ENCODE results near the gene EXOC6. TPM values are rescaled to one million over a fixed set of nuclear protein-coding genes. Genes with fewer than 3 reads are reported as not detected.
A peak's percentile ranks its signal among the peaks of the same experiment; 100 is the strongest.

EXOC6 gene
- total and polyA plus RNA-seq, 10 of the 15 experiments (the other 5 are each of a cell fraction or from before 2014, with no cell fraction given): 7.6 to 53.8 (median 13.3) TPM

DNA sequence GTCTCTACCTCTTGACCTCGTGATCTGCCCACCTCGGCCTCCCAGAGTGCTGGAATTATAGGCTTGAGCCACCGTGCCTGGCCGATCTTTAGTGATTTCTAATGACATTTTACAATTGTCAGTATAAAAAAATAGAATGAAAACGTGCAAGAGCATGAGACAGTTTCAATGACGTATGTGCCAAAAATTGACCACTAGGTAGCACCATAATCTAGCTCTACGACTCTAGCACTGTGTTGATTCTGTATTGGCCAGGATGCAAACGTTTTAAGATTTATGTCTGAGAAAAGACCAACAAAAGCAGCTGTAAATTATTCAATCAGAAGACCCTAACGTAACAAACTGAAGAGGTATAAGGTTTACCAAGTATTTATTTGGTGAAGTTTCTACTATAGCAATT lies 25.4 kb upstream of the EXOC6 start:
- WGBS (ENCODE audit: insufficient coverage, insufficient replicate concordance, low lambda C conversion rate, missing lambda C conversion rate): 41% methylated on average over 9 of the region's 9 CpGs
- ChIA-PET CTCF (interaction anchor here (0.5 to 1.8 kb wide), 2 partner anchors 61 to 140 kb away, joined by 3 to 6 read pairs; no protein-coding TSS in a partner anchor), POLR2A (interaction anchor here (1.8 kb wide), 1 partner anchor 13 kb away, joined by 5 read pairs; no protein-coding TSS in a partner anchor), SMC1A (ENCODE audit: uncharacterized antibody, unreplicated experiment) (interaction anchor here (1.3 kb wide), 1 partner anchor 13 kb away, joined by 3 read pairs; no protein-coding TSS in a partner anchor), RAD21 (ENCODE audit: unreplicated experiment) (interaction anchor here (0.5 kb wide), 1 partner anchor 21 kb away, joined by 3 read pairs; no protein-coding TSS in a partner anchor)
- TF ChIP-seq MTA3 (IDR thresholded peaks at IDR 0.05; ENCODE audit: borderline replicate concordance, low read length) (no peak), TARDBP (IDR thresholded peaks at IDR 0.05; ENCODE audit: borderline replicate concordance) (no peak), TAF1 (IDR thresholded peaks at IDR 0.05; ENCODE audit: borderline replicate concordance, low read depth, low read length) (no peak), CTCF (IDR thresholded peaks at IDR 0.05 in 2 of 3, conservative IDR thresholded peaks at IDR 0.05 in 1 of 3; ENCODE audit: control insufficient read depth in 2 of 3, extremely low read depth in 1 of 3, insufficient read depth in 1 of 3, low read depth in 3 of 3, low read length in 3 of 3) (0 out of 6 replicates have a peak, but pooled peaks of 1 of the 3 experiments have one; percentile 9), SP1 (IDR thresholded peaks at IDR 0.05; ENCODE audit: low read depth, low read length) (no peak), MYB (IDR thresholded peaks at IDR 0.05; ENCODE audit: borderline replicate concordance, low read depth, low read length) (no peak), RAD21 (IDR thresholded peaks at IDR 0.05; ENCODE audit: insufficient read depth, low read depth, low read length) (peak; percentile 33; the same call in 1 of the 2 replicates), ETV6 (conservative IDR thresholded peaks at IDR 0.05 in 1 of 2, IDR thresholded peaks at IDR 0.05 in 1 of 2; ENCODE audit: borderline replicate concordance in 1 of 2, low read depth in 1 of 2) (no peak), CREM (IDR thresholded peaks at IDR 0.05; ENCODE audit: low read depth) (0 out of 2 replicates have a peak, but pooled peaks have one; percentile 30), CREB1 (IDR thresholded peaks at IDR 0.05; ENCODE audit: low read depth) (no peak), STAT1 (conservative IDR thresholded peaks at IDR 0.05) (no peak), STAT3 (IDR thresholded peaks at IDR 0.05; ENCODE audit: low read depth, low read length) (no peak), BMI1 (IDR thresholded peaks at IDR 0.05; ENCODE audit: borderline replicate concordance) (no peak)
- TF ChIP-seq, protein P1, sequence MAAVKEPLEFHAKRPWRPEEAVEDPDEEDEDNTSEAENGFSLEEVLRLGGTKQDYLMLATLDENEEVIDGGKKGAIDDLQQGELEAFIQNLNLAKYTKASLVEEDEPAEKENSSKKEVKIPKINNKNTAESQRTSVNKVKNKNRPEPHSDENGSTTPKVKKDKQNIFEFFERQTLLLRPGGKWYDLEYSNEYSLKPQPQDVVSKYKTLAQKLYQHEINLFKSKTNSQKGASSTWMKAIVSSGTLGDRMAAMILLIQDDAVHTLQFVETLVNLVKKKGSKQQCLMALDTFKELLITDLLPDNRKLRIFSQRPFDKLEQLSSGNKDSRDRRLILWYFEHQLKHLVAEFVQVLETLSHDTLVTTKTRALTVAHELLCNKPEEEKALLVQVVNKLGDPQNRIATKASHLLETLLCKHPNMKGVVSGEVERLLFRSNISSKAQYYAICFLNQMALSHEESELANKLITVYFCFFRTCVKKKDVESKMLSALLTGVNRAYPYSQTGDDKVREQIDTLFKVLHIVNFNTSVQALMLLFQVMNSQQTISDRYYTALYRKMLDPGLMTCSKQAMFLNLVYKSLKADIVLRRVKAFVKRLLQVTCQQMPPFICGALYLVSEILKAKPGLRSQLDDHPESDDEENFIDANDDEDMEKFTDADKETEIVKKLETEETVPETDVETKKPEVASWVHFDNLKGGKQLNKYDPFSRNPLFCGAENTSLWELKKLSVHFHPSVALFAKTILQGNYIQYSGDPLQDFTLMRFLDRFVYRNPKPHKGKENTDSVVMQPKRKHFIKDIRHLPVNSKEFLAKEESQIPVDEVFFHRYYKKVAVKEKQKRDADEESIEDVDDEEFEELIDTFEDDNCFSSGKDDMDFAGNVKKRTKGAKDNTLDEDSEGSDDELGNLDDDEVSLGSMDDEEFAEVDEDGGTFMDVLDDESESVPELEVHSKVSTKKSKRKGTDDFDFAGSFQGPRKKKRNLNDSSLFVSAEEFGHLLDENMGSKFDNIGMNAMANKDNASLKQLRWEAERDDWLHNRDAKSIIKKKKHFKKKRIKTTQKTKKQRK (IDR thresholded peaks at IDR 0.05; ENCODE audit: low read depth, low read length): no peak
- TF ChIP-seq, protein P2, sequence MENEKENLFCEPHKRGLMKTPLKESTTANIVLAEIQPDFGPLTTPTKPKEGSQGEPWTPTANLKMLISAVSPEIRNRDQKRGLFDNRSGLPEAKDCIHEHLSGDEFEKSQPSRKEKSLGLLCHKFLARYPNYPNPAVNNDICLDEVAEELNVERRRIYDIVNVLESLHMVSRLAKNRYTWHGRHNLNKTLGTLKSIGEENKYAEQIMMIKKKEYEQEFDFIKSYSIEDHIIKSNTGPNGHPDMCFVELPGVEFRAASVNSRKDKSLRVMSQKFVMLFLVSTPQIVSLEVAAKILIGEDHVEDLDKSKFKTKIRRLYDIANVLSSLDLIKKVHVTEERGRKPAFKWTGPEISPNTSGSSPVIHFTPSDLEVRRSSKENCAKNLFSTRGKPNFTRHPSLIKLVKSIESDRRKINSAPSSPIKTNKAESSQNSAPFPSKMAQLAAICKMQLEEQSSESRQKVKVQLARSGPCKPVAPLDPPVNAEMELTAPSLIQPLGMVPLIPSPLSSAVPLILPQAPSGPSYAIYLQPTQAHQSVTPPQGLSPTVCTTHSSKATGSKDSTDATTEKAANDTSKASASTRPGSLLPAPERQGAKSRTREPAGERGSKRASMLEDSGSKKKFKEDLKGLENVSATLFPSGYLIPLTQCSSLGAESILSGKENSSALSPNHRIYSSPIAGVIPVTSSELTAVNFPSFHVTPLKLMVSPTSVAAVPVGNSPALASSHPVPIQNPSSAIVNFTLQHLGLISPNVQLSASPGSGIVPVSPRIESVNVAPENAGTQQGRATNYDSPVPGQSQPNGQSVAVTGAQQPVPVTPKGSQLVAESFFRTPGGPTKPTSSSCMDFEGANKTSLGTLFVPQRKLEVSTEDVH (IDR thresholded peaks at IDR 0.05; ENCODE audit: low read depth, partially characterized antibody): no peak
- H3K4me2 ChIP-seq (ENCODE audit: control insufficient read depth, insufficient read depth): no peak overlapping the region
- no peaks in the 10 kb centered on the region for H3K79me2 ChIP-seq (ENCODE audit: control insufficient read depth, insufficient read depth, low read length)
- DNase-seq (ENCODE audit: low read depth, low spot score): no peak
- in situ Hi-C loops (cut with MboI) (no loop called here), intact Hi-C loops (cut with micrococcal nuclease; ENCODE audit: unreplicated experiment) (no loop called here)
- ATAC-seq: peak; percentile 47; the same call in 2 of the 3 replicates
- no peak overlapping the region for H2AFZ ChIP-seq (ENCODE audit: control insufficient read depth, low read depth, low read length)
- no TSS peak for BruUV-seq (replicated peaks)
- H3K9me3 ChIP-seq (replicated peaks; ENCODE audit: control insufficient read depth, insufficient read depth, low read length): peaks cover 1% of the 10 kb centered on the region; the same call in 2 of the 3 replicates
- no peak overlapping the region for H3K9ac ChIP-seq (ENCODE audit: control insufficient read depth, insufficient read depth, low read length)
- H3K36me3 ChIP-seq (ENCODE audit: control insufficient read depth in 2 of 2, insufficient read depth in 2 of 2, low read length in 1 of 2): no peaks in the 10 kb centered on the region
- no peaks in the 10 kb centered on the region for H3K27me3 ChIP-seq (replicated peaks in 1 of 2; ENCODE audit: control insufficient read depth in 2 of 2, insufficient read depth in 2 of 2, low read length in 1 of 2)
- no peaks in the 10 kb centered on the region for H4K20me1 ChIP-seq (ENCODE audit: control insufficient read depth, insufficient read depth)
- H3K27ac ChIP-seq (ENCODE audit: control insufficient read depth, insufficient read depth): no peak overlapping the region
- no peaks in the 10 kb centered on the region for H3K4me1 ChIP-seq (ENCODE audit: control insufficient read depth, insufficient read depth, low read length)
- H3K4me3 ChIP-seq: no peak overlapping the region
- FAIRE-seq: no peak
